NCI-H128 (cell line): Measurements from ENCODE around the gene KXD1.
"Not testable (repeated sequence)": the region's sequence is repeated elsewhere in the genome, so short reads cannot be mapped to it uniquely, and the experiment has no call there.

ENCODE experiments used
- DNase-seq: peaks from one replicate; lab custom pipeline; 2025; ENCODE audit not compliant: unreplicated experiment; lab: John Stamatoyannopoulos, UW

The KXD1 gene

DNA sequence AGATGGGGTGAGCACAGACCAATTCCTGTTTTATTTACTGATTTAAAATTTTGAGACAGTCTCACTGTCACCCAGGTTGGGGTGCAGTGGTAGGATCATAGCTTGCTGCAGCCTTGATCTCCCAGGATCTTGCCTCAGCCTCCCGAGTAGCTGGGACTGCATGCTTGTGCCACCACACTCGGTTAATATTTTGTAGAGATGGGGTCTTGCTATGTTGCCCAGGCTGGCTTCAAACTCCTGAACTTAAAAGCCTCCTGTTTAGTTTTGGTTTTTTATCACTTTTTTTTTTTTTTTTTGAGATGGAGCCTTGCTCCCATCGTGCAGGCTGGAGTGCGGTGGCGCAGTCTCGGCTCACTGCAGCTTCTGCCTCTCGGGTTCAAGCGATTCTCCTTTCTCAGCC, 18.7 kb downstream of the KXD1 start:
- DNase-seq = no peak

DNA sequence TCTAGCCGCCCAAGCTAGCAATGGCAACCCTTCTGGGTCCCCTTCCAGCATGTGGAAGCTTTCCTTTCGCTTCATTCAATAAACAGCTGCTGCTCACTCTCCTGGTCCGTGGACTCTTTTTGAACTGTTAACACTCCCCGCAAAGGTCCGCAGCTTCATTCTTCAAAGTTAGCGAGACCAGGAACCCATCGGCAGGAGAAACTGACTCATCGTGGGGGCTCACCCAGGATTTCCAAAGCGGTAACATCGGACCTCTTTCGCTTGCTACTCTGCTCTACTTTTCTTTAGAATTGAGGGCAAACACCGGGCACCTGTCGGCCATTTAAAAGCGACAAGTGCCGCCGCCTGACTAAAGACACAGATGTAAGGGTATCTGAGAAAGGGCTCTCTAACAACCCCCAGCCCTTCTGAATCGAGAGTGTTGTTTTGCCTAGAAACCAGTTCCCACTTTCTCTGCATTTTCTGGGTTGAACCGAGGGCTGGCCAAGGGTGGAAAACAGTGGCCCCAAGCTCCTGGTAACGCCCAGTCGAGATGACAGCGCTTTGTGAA, 19.8 kb downstream of the KXD1 start:
- no peak for DNase-seq

DNA sequence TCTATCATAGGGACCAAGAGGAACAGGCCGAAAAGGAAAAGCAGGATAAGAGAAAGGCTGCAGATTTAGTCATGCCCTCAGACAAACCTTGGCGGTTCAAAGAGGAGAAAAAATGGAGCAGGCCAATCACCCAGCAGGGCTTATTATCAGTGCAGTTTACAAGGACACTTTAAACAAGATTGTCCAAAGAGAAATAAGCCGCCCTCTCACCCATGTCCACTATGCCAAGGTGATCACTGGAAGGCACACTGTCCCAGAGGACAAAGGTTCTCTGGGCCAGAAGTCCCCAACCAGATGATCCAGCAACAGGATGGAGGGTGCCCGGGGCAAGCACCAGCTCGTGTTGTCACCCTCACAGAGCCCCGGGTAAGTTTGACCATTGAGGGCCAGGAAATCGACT, 22.6 kb downstream of the KXD1 start:
- DNase-seq = no peak

DNA sequence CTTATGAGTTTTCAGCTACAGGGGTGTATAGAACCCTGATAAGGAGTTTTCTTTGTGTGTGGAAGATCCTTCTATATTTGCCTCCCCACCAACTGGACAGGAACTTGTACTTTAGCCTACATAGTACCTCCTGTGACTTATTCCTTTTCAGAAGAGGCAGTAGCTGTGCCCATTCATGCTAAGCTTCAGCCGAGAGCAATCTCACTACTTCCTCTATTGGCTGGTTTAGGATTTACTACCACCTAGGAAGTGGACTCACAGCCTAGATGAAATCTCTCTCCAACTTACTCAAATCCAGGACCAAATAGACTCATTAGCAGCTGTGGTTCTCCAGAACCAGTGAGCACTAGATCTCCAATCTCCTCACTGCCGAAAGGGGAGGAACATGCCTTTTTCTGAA, 28.6 kb downstream of the KXD1 start:
- no peak for DNase-seq

DNA sequence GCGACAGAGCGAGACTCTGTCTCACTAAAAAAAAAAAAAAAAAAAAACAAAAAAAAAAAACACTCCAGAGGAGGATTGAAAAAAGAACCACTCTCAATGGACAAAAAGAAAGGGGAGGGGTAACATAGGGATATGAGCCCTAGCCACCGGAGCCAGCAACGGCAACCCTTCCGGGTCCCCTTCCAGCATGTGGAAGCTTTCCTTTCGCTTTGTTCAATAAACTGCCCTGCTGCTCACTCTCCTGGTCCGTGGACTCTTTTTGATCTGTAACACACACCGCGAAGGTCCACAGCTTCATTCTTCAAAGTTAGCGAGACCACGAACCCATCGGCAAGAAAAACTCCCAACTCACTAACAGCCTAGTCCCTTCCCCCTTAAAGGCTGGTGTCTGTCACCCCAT, 29.9 kb downstream of the KXD1 start:
- no peak for DNase-seq

DNA sequence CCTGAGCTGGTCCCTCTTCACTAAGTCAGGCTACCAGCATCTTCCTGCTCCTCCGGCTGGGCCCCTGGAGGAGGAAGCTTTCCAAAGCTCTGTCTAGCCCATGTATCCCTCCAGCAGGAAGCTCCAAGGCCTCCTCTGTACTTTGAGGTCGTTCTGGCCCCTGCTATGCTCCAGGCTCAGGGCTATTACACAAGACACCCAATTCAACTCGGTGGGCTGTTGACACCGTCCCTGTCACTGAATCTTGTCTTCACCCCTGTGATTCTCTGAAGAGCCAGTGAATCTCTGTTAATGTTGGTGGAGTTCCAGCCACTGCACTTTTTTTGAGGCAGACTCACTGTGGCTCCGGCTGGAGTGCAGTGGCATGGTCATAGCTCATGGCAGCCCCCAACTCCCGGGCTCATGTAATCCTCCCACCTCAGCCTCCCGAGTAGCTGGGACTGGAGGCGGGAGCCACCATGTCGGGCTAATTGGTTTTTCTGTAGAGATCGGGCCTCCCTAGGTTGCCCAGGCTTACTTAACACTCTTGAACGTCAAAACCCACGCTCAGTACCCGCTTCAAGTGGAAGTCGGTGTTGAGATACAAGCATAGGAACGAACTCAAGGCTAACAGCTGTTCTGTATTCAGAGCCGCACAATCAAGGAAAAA, 30.4 kb downstream of the KXD1 start:
- no peak for DNase-seq

DNA sequence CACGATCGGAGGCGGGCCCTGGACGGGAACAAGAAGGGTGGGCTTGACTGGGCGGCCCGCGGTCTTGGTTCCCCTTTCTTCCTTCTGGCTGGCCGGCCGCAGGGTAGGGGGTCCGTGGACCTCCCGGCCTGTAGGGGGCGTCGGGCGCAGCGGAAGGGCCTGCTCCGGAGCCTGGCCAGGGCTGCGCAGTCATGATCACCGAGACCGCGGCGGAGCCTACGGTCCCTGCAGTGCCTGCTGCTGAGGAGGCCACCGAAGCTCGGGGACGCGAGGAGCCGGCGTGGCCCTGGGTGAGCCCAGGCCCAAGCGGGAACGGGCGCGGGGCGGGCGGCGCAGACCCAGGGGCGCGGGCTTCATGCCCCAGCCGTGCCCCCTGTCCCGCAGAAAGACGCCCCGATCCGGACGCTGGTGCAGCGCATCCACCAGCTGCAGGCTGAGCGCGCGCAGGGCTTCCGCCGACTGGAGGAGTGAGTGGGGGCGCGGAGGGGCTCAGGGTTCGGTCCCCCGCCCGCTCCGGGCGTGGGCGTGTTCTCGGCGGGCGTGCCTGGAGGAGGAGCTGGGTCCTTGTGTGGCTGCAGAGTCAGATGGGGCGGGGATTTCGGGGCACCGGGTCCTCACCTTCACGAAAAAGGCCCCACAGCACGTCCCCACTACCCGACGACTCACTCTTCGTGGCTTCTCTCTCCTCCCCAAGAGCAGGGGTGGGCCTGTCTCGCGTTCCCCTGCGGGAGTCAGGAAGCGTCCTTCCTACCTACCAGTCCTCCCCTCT, 31.1 kb downstream of the KXD1 start, which contains the start of gene REX1BD:
REX1BD (plus strand) TSS at position 188 of the 769 bp plus-strand sequence; CDS start at position 192, 4 bp downstream.
- peak; percentile 62 for DNase-seq

DNA sequence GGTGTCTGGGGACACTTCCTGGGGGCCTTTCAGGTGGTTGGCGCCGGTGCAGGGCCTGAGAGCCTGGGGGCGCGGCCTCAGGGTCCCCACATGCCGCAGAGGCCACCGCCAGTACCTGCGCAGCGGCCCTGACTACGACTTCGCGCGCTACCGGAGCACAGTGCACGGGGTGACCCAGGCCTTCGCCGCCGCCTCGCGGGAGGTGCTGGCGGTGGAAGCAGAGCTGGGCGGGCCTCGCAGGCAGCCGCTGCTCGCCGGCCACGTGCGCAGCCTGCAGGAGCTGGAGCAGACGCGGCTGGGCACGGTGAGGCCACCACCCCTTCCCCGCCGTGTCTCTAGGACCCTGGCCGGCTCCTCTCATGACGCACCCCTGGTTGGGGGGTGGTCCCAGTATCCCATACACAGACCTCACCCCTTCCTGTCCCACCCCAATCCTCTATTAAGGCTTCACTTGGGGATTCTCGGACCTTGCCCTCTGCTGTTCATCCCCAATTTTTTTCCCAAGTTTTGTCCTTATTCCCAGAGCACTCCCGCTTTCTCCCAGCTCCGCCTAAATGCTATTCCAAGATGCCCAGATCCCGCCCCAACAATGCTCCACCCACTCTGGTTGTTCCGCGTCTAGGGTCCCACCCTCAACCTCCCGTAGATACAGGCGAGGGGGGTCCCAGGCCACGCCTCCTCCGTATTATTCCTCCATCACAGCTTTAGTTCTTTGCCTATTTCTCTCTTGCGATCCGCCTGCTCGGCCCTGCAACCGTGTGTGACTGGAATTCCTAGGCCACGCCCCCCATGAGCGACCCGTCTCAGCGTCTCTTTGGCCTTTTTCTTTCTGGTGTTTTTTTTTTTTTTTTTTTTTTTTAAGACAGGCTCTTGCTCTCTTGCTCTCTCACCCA, 32.0 kb downstream of the KXD1 start:
- DNase-seq = no peak

DNA sequence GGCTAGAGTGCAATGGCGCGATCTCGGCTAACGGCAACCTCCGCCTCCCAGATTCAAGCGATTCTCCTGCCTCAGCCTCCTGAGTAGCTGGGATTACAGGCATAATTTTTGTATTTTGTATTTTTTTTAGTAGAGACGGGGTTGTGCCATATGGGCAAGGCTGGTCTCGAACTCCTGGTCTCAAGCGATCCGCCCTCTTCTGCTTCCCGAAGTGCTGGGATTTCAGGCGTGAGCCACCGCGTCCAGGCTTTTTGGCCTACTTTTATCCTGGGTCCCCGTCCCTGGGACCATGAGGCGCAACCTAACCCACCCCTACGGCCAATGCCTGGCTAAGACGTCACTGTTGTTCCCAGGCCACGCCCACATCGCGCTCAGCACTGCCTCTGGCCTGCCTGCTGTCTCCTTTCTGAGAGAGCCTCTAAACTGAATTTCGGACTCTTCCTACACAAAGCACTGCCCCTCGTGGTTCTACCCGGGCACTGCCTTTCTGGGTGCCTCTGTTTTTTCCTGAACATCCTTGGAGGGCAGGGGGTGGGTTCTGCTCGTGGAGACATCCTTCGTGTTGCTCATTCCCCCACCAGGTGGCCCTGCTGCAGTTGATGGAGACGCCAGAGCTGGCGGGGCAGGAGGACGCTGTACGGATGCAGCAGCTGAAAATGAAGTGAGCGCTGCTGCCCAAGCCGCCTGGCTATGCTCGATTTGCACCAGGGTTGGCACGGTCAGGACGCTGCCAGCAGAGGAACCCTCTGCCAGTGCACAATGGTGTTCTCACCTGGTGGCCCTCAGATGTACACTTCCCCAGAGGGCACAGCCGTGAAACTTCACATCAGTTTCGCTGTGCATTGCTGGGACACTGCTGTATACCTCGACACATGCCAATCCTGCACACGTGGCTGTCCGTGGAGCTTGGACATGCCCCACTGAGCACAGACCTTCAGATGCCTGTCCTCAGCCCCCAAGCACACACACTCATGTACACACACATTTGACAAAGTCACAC, 32.9 kb downstream of the KXD1 start:
- no peak for DNase-seq

DNA sequence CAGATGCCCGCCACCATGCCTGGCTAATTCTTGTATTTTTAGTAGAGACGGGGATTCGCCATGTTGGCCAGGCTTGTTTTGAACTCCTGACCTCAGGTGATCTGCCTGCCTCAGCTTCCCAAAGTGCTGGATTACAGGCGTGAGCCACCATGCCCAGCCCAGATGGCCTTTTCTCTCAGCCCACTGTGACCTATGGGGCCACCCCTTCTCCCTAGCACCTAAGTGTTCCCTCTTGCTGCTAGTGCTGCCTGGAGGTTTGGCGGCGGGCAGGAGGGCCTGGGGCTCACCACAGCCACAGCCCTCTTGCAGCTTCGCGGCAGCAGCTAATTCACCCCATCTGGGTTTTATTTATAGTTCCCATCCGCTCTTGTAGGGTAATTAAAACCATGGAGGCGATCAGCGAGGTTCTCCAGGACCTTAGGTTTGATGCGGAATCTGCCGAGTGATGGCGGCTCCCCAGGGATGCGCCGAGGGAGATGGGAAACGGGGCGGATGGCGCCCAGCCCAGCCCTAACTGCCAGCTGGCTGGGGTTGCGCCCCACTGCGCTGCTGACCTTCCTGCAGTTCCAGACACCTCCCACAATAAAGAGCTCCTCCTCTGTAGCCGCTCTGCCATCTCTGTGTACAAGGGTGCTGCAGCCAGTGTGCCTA, 34.2 kb downstream of the KXD1 start:
- no peak for DNase-seq

DNA sequence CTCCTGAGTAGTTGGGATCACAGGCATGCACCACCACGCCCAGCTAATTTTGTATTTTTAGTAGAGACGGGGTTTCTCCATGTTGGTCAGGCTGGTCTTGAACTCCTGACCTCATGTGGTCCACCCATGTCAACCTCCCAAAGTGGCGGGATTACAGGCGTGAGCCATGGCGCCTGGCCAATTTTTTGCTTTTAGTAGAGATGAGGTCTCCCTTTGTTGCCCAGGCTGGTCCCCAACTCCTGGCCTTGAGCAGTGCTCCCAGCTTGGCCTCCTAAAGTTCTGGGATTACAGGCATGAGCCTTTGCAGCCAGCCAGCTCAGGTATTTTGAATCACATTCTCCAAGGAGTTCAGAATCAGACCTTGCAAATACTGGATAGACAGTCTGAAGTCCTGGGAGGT, 35.1 kb downstream of the KXD1 start:
- DNase-seq = not testable (repeated sequence)

DNA sequence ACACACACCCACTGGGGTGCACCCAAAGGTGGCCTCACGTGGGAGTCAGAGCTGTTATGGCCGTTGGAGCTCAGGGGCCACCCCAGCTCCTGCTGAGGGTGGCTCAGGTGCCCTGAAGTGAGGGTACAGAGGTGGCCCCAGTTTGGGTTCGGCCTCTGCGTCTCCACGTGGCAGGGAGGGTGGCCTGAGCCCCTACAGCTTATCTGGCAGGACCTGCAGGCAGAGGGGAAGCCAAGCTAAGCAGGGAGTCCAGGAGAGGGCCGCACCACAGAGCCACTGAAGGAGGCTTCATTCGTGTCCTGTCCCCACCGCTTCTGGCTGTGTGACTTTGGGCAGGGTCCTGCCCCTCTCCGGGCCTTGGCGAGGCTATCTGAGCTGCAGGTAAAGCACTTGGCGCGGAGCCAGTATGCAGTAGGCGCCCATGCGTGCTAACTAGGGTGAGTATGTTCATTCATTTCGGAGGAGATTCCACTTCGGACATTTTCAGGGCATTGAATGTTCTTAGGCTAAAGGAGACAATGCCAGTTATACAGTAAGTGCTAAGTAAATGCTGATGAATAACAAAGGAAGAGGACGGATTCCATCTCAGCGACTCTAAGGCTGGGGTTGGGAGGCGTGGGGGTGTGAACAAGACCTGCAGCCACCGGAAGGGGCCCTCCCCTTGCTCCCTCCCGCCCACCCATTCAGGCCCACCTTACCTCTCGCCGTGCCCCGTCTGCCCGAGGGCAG, 35.9 kb downstream of the KXD1 start:
- no peak for DNase-seq

DNA sequence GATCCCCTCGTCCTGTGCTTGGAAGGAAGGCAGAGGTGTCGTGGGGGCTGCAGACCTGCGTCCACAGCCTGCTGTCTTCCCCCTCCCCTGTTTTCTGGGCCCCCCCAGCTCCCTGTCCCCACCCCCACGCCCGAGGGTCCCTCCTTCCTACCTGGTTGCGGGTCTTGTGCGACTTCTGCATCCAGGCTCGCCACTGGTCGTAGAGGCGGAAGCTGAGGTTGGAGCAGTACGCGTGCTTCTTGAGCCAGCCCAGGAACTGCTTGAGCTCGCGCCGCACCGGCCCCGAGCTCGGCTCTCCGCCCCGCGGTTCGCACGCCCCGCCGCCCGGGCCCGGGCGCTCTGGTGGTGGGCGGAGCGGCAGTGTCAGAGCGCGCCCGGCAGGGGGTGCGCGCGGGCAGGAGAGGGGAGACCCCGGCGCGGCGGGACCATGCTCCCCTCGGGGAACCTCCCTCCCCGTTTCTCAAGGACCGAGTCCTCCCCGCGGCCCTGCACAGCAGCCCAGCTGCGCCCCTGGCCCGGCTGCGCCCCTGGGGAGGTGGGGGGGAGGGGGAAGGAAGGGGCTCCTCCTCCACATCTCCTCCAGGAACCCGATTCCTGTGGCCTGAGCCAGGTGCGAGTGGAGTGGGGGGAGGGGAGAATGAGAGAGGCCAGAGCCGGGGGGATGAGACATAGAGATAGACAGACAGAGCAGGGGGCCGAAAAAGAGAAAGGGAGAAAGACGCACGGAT, 36.6 kb downstream of the KXD1 start:
- DNase-seq = peak; percentile 36

DNA sequence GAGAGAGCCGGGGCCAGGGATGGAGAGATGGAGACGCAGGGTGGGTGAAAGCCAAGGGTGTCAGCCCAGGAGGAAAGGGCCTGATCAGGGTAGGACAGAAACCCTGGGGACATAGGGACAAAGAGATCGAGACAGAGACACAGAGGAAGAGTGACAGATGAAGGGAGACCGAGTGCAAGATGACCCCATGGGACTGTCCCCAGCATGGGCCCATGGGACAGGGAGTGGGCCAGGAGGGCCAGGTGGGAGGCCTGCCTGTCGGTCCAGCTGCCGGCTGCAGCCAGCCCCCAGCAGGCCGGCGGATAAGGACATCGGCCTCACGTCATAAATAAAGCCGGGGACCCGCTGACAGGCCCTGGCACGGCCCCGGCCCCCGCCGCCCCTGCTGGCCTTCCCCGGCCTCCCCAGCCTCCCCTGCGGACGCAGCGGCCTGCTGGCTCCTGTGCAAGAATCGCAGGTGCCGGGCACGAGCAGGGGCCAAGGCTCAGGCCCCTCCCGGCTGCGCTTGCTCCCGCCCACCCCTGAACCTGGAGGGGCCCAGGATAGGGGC, 37.2 kb downstream of the KXD1 start:
- no peak for DNase-seq

DNA sequence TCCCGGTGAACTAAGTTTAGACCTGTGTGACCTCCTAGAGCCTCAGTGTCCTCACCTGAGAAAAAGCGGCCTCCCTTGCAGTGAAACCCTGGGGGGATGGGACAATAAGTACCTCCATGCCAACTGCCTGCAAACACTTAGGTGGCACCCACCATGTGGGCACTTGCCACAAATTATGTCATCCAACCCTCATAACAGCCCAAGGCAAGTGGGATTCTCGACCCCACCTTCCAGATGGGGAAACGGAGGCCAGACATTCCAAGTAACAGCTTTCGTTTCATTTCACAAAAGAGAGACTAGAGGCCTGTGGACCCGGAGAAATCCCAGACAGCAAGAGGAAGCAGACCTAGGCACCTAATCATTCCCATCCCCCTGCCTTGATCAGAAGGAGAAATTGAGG, 37.8 kb downstream of the KXD1 start:
- no peak for DNase-seq

DNA sequence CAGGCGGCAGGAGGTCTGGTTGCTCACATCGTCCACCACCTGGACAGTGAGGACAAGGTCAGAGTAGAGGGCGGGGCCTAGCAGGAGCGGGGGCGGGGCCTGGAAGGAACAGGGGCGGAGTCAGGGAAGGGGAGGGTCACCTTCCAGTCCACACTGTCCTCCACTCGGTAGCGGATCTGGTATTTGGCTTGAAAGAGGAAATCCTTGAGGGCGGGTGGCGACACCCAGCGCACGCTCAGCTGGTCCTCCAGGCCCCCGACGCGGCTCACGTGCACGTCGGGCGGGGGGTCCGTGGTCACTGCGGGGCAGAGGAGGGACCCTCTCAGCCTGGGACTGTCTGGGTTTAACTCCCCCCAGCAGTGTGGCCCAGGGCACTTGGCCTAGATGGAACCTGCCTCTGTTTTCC, 39.1 kb downstream of the KXD1 start:
- DNase-seq = no peak

DNA sequence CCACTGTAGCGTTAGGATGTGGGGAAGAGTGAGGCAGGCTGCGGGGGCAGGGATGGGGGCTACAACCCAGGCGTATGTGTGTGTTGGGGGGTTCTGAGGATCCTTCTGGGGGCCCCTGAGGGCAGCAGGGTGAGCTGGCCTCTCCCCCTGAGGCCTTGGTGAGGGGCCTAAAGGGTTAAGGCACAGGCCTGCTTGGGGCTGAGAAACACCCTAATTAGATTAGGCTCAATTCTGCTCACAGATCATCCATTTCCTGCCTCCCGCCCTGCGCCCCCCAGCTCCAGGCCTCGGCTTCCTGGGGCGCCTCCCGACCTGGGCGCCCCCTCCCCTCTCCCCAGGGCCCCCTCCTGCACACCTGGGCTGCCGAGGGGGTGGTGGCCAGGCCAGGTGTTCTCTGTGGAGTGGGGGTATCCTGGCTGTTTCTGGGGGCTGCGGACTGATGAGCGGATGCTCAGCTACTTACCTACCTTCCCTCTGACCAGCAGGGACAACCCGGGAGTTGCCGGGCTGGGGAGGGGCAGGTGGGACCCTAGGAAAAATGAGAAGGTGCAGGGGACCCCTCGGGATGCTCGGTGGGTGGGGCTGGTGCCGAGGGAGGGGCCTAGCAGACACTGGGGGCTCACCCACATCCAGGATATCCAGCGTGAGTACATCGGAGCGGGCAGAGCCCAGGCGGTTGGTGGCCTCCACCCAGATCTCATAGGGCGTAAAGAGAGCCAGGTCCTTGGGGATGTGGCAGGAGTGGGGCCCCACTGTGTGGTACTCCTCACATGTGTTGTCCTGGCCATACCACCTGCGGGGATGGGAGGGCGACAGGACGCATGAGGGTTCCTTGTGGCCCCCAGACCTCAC, 40.4 kb downstream of the KXD1 start:
- no peak for DNase-seq
